K562 (cell line): ENCODE results near the gene ZBTB44. TPM values are rescaled to one million over a fixed set of nuclear protein-coding genes. Genes with fewer than 3 reads are reported as not detected.

ENCODE experiments used
- ATAC-seq: fragments of 200-7000 bp; cut with Tn5 transposase; 3 replicates; pipeline ENCODE4 v1.9.1; 2020; ENCODE audit warnings: moderate library complexity
- BruUV-seq: library from RNA; stranded (reverse); fragments of 400-500 nt; replicated peaks from 2 replicates; lab custom pipeline; 2021; lab: Mats Ljungman, UMichigan
- CTCF ChIA-PET: fragments of 300-600 bp; formaldehyde crosslinking; extraction: SDS; loops from one replicate; lab custom pipeline; 2021; ENCODE audit warnings: low intra/inter-chr PET ratio; lab: Yijun Ruan, JAX
- POLR2A ChIA-PET: fragments of 300-600, 350-650 bp; sonication (Branson Sonifier 250); formaldehyde crosslinking; extraction: SDS; loops from one replicate; lab custom pipeline; 2021; ENCODE audit warnings: antibody characterized with exemption, inconsistent platforms; lab: Yijun Ruan, JAX
- DNase-seq, 4 experiments: peaks; one replicate each; pipeline versions ENCODE4 v3.0.0 to v3.0.0-alpha.2; 2011 to 2018; ENCODE audit warnings: low spot score in 3 of 4, mixed read lengths in 3 of 4; ENCODE audit errors: extremely low read depth in 1 of 4
- FAIRE-seq: peaks from 2 replicates; lab custom pipeline; 2011; peaks lifted over from hg19 to GRCh38; lab: Jason Lieb, UNC
- H2AFZ ChIP-seq: 2 replicates; pipeline ENCODE4 v1.6.0; 2011; ENCODE audit warnings: low read depth, low read length, control low read depth, inconsistent platforms
- H3K27ac ChIP-seq: fragments of 200-600 bp; 3 replicates; pipeline ENCODE4 v1.8.0; 2011; ENCODE audit warnings: low read depth, mild to moderate bottlenecking, control low read depth, inconsistent platforms, low read length, moderate library complexity, mixed read lengths; ENCODE audit errors: extremely low read depth
- H3K27me3 ChIP-seq, 2 experiments: fragments of 300-600 bp in 1 of 2; 2 replicates in 1 of 2; 3 replicates in 1 of 2; pipeline versions ENCODE4 v1.6.0 to v1.8.0; 2011; ENCODE audit warnings: inconsistent platforms in 2 of 2, low read length in 2 of 2, mild to moderate bottlenecking in 1 of 2, mixed read lengths in 1 of 2, moderate library complexity in 1 of 2; ENCODE audit not compliant: control insufficient read depth in 2 of 2, insufficient read depth in 2 of 2
- H3K36me3 ChIP-seq: fragments of 300-600 bp; 3 replicates; pipeline ENCODE4 v1.8.0; 2011; ENCODE audit warnings: mild to moderate bottlenecking, low read length, inconsistent platforms; ENCODE audit not compliant: control insufficient read depth, insufficient read depth
- H3K4me1 ChIP-seq, 2 experiments: fragments of 200-600 bp in 1 of 2; replicated peaks in 1 of 2; 2 replicates in 1 of 2; 3 replicates in 1 of 2; pipeline versions ENCODE4 v1.5.1 to v1.8.0; 2011; ENCODE audit warnings: inconsistent platforms in 2 of 2, low read length in 2 of 2, mild to moderate bottlenecking in 1 of 2, mixed read lengths in 1 of 2, moderate library complexity in 1 of 2; ENCODE audit not compliant: control insufficient read depth in 2 of 2, insufficient read depth in 2 of 2
- H3K4me2 ChIP-seq: 2 replicates; pipeline ENCODE4 v1.6.1; 2011; ENCODE audit warnings: low read length, control low read depth, inconsistent platforms, mixed read lengths; ENCODE audit not compliant: insufficient read depth
- H3K4me3 ChIP-seq: fragments of 200-600 bp; sonication (generic), shearing (Covaris generic); 2 replicates; pipeline ENCODE4 v1.5.1; 2016; ENCODE audit warnings: control low read depth, inconsistent platforms
- H3K79me2 ChIP-seq: fragments of 200-600 bp; 3 replicates; pipeline ENCODE4 v1.8.0; 2011; ENCODE audit warnings: low read length, inconsistent platforms; ENCODE audit not compliant: control insufficient read depth, insufficient read depth
- H3K9ac ChIP-seq, 2 experiments: 2 replicates each; pipeline versions ENCODE4 v1.6.0 to v1.6.1; 2011; ENCODE audit warnings: low read depth in 2 of 2, low read length in 2 of 2, control low read depth in 1 of 2, inconsistent platforms in 1 of 2, mild to moderate bottlenecking in 1 of 2, mixed read lengths in 1 of 2; ENCODE audit not compliant: insufficient read depth in 1 of 2
- H3K9me1 ChIP-seq: one replicate; pipeline ENCODE4 v1.6.0; 2011; ENCODE audit warnings: inconsistent platforms, mild to moderate bottlenecking, low read length, moderate library complexity; ENCODE audit not compliant: control insufficient read depth, insufficient read depth
- H3K9me3 ChIP-seq: replicated peaks from 2 replicates; pipeline ENCODE4 v1.5.1; 2011; ENCODE audit warnings: low read depth, low read length, inconsistent platforms; ENCODE audit not compliant: control insufficient read depth, insufficient read depth
- H4K20me1 ChIP-seq: replicated peaks from 2 replicates; pipeline ENCODE4 v1.6.1; 2011; ENCODE audit warnings: low read length, inconsistent platforms, mixed read lengths; ENCODE audit not compliant: control insufficient read depth, insufficient read depth
- CCAR2 ChIP-seq: fragments of 200-400 bp; formaldehyde crosslinking; IDR thresholded peaks from 2 replicates; pipeline ENCODE4 v1.6.1; 2017; ENCODE audit warnings: mild to moderate bottlenecking, low read depth, low read length
- CREM ChIP-seq: IDR thresholded peaks from 2 replicates; pipeline ENCODE4 v1.6.1; 2014; ENCODE audit warnings: antibody characterized with exemption, low read depth
- ILK ChIP-seq: fragments of 450-650 bp; IDR thresholded peaks from 2 replicates; pipeline ENCODE4 v1.6.1; 2016; ENCODE audit warnings: missing genetic modification characterization, low read depth, mild to moderate bottlenecking, missing compliant biosample characterization, moderate library complexity, borderline replicate concordance
- NFIC ChIP-seq: fragments of 450-650 bp; IDR thresholded peaks from 2 replicates; pipeline ENCODE4 v1.6.1; 2017; ENCODE audit warnings: mild to moderate bottlenecking, inconsistent platforms
- U2AF2 ChIP-seq: fragments of 200-400 bp; formaldehyde crosslinking; optimal IDR thresholded peaks from 2 replicates; pipeline ENCODE3; 2017; ENCODE audit warnings: low read depth, mild to moderate bottlenecking, low read length
- XRCC5 ChIP-seq: fragments of 200-400 bp; formaldehyde crosslinking; IDR thresholded peaks from 2 replicates; pipeline ENCODE4 v1.6.1; 2017; ENCODE audit warnings: low read depth, mild to moderate bottlenecking, low read length
- ZNF165 ChIP-seq: fragments of 250-450 bp; sonication (Bioruptor Pico); IDR thresholded peaks from 2 replicates; pipeline ENCODE4 v1.4.0; 2020; ENCODE audit warnings: borderline replicate concordance
- ZNF253 ChIP-seq: fragments of 250-450 bp; sonication (Bioruptor Pico); conservative IDR thresholded peaks from 2 replicates; pipeline ENCODE4 v1.6.1; 2021; ENCODE audit warnings: mild to moderate bottlenecking
- ZNF655 ChIP-seq: fragments of 250-450 bp; sonication (Bioruptor Pico); IDR thresholded peaks from 2 replicates; pipeline ENCODE4 v1.5.0; 2021
- WGBS: fragments of 100-300 bp; shearing (Covaris generic); methylation state at CpG from one replicate; pipeline ENCODE4 v1.1.6; 2016; ENCODE audit warnings: low coverage, mixed read lengths; ENCODE audit not compliant: insufficient coverage; ENCODE audit errors: missing lambda C conversion rate; 5-methylcytosine and 5-hydroxymethylcytosine counted together
- in situ Hi-C: fragments of 300-500 bp; cut with MboI; formaldehyde crosslinking; loops from 4 replicates; pipeline ENCODE4 v1.15.0; 2018; ENCODE audit warnings: inconsistent platforms, mixed read lengths
- intact Hi-C: fragments of 100-400 bp; cut with micrococcal nuclease; formaldehyde crosslinking; loops from 2 replicates; pipeline ENCODE4 v1.14.2; 2022
- polyA plus RNA-seq, 8 experiments: library from polyadenylated mRNA; depleted of rRNA in 4 of 8; stranded (reverse) in 5 of 8; unstranded in 3 of 8; fragments of >200 nt; fragmentation: Nextera tagmentation in 2 of 8; fragmentation: Illumina TruSeq in 1 of 8; extraction: Ambion mirVana in 2 of 8; extraction: Trizol in 1 of 8; gene quantifications; 2 replicates each; pipeline versions ENCODE4 v1.2.1 to v1.2.3, GENCODE V29; 2011 to 2014; ENCODE audit warnings: inconsistent platforms in 1 of 8, missing spikeins in 1 of 8
- total RNA-seq, 7 experiments: library from RNA; depleted of rRNA in 6 of 7; stranded (reverse); fragments of >200 nt in 6 of 7; fragmentation: Illumina TruSeq in 2 of 7; extraction: Trizol in 2 of 7; gene quantifications; 2 replicates each; pipeline versions ENCODE4 v1.2.1 to v1.2.3, GENCODE V29; 2011 to 2021; ENCODE audit warnings: low replicate concordance in 1 of 7

The ZBTB44 gene
- total and polyA plus RNA-seq, 9 of the 15 experiments (the other 6 are each of a cell fraction or from before 2014, with no cell fraction given), result 4.7 to 27.1 (median 17.3) TPM

GRCh38 chr11:130223291-130223971 is 91.3 kb downstream of the ZBTB44 start (continued):
- no peak for TF ChIP-seq ZNF165 (CRISPR knock-in tag)
- TF ChIP-seq NFIC, result no peak
- no peak for TF ChIP-seq CCAR2
- no peak for TF ChIP-seq ZNF655 (CRISPR knock-in tag)
- TF ChIP-seq ZNF253 (CRISPR knock-in tag), result no peak
- no peak for TF ChIP-seq XRCC5

GRCh38 chr11:130220311-130221035 is 94.2 kb downstream of the ZBTB44 start:
- H3K4me3 ChIP-seq, result no peak overlapping the region
- no peaks in the 10 kb centered on the region; the same call in none of the 2 replicates for H4K20me1 ChIP-seq
- H3K9ac ChIP-seq, result no peak overlapping the region
- no peaks in the 10 kb centered on the region for H3K9me1 ChIP-seq
- no peaks in the 10 kb centered on the region for H3K4me1 ChIP-seq
- H3K27me3 ChIP-seq, result peaks cover 28 to 60% of the 10 kb centered on the region in 2 experiments
- no peaks in the 10 kb centered on the region for H3K9me3 ChIP-seq
- ChIA-PET CTCF (no interaction called here), POLR2A (interaction anchor here (0.8 kb wide), 1 partner anchor 89 kb away, joined by 3 read pairs; no protein-coding TSS in a partner anchor)
- DNase-seq (no peak), ATAC-seq (no peak), FAIRE-seq (no peak)
- no peak overlapping the region for H3K27ac ChIP-seq
- in situ Hi-C loops, result no loop called here
- intact Hi-C loops, result no loop called here
- WGBS, result 3% methylated on average over 18 of the region's 19 CpGs
- TF ChIP-seq CREM, result no peak
- no peak for TF ChIP-seq ILK (tag)
- TF ChIP-seq U2AF2, result no peak
- BruUV-seq, result no TSS peak
- no peak overlapping the region for H2AFZ ChIP-seq
- no peak overlapping the region for H3K4me2 ChIP-seq
- no peaks in the 10 kb centered on the region for H3K79me2 ChIP-seq
- no peaks in the 10 kb centered on the region for H3K36me3 ChIP-seq
